Measurements from ENCODE around the gene IL1RAPL1.
A peak's percentile ranks its signal among the peaks of the same experiment; 100 is the strongest.

The IL1RAPL1 gene

GRCh38 chrX:29490606-29491005 is 903.4 kb downstream of the IL1RAPL1 start:
- TF ChIP-seq, protein P1, sequence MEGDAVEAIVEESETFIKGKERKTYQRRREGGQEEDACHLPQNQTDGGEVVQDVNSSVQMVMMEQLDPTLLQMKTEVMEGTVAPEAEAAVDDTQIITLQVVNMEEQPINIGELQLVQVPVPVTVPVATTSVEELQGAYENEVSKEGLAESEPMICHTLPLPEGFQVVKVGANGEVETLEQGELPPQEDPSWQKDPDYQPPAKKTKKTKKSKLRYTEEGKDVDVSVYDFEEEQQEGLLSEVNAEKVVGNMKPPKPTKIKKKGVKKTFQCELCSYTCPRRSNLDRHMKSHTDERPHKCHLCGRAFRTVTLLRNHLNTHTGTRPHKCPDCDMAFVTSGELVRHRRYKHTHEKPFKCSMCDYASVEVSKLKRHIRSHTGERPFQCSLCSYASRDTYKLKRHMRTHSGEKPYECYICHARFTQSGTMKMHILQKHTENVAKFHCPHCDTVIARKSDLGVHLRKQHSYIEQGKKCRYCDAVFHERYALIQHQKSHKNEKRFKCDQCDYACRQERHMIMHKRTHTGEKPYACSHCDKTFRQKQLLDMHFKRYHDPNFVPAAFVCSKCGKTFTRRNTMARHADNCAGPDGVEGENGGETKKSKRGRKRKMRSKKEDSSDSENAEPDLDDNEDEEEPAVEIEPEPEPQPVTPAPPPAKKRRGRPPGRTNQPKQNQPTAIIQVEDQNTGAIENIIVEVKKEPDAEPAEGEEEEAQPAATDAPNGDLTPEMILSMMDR (IDR thresholded peaks at IDR 0.05; ENCODE audit: low read depth, low read length) = no peak
- H3K4me3 ChIP-seq (replicated peaks in 1 of 2; ENCODE audit: low read depth in 2 of 2, low read length in 2 of 2) = no peak overlapping the region
- no peak for DNase-seq (ENCODE audit: low read depth in 2 of 2)

DNA sequence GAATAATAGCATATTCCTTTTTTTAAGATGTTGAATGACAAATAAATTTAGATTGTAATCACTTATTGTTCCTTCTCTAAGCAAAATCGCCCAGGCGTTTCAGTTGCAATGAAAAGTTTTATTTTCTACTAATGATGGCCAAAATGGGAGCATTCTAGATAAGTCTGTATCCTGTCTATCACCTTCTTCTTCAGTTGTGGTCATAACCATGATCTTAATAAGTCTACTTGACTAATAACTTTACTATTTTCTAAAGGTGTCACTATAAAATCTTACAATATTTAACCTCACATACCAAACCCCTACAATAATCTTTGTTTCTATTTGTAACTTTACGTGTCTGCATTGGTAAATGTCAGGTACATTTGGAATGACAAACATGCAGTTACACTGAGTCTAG is 904.4 kb downstream of the IL1RAPL1 start:
- TF ChIP-seq, protein P1 (IDR thresholded peaks at IDR 0.05; ENCODE audit: low read depth, low read length) = no peak
- DNase-seq (ENCODE audit: low read depth in 2 of 2) = no peak
- no peak overlapping the region for H3K4me3 ChIP-seq (replicated peaks in 1 of 2; ENCODE audit: low read depth in 2 of 2, low read length in 2 of 2)

GRCh38 chrX:29496636-29497180 is 909.5 kb downstream of the IL1RAPL1 start:
- TF ChIP-seq, protein P1 (IDR thresholded peaks at IDR 0.05; ENCODE audit: low read depth, low read length) = no peak
- DNase-seq (ENCODE audit: low read depth in 2 of 2) = no peak
- H3K4me3 ChIP-seq (replicated peaks in 1 of 2; ENCODE audit: low read depth in 2 of 2, low read length in 2 of 2) = no peak overlapping the region

GRCh38 chrX:29506729-29507128 is 919.5 kb downstream of the IL1RAPL1 start:
- H3K4me3 ChIP-seq (replicated peaks in 1 of 2; ENCODE audit: low read depth in 2 of 2, low read length in 2 of 2) = no peak overlapping the region
- TF ChIP-seq, protein P1 (IDR thresholded peaks at IDR 0.05; ENCODE audit: low read depth, low read length) = no peak
- DNase-seq (ENCODE audit: low read depth in 2 of 2) = no peak

- TF ChIP-seq, protein P1 (IDR thresholded peaks at IDR 0.05; ENCODE audit: low read depth, low read length) = no peak
- H3K4me3 ChIP-seq (replicated peaks in 1 of 2; ENCODE audit: low read depth in 2 of 2, low read length in 2 of 2) = no peak overlapping the region
- DNase-seq (ENCODE audit: low read depth in 2 of 2) = no peak
Observed at GRCh38 chrX:29518100-29518499, 930.9 kb downstream of the IL1RAPL1 start.

- TF ChIP-seq, protein P1 (IDR thresholded peaks at IDR 0.05; ENCODE audit: low read depth, low read length) = no peak
- H3K4me3 ChIP-seq (replicated peaks in 1 of 2; ENCODE audit: low read depth in 2 of 2, low read length in 2 of 2) = no peak overlapping the region
- no peak for DNase-seq (ENCODE audit: low read depth in 2 of 2)
Observed at GRCh38 chrX:29528281-29528680, 941.0 kb downstream of the IL1RAPL1 start.

DNA sequence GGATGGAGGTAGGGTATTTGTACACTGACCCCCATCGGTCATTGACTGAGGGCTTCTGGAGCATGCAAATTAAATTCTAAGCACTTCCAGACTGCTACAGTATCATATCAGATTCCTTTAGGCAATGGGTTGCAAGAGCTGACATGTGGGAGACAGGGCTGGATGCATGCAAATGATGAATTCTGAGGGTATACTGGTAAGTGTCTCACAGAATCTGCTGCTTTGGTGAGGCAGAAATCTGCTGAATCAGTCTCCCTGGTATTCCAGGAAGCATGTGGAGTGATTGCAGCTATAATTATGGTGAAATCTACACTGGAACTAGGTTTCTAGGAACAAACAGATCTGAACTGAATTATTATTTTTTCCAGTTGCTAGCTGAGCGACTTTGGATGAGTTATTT is 943.3 kb downstream of the IL1RAPL1 start:
- DNase-seq (ENCODE audit: low read depth in 2 of 2) = peak; percentile 39 to 63
- TF ChIP-seq, protein P1 (IDR thresholded peaks at IDR 0.05; ENCODE audit: low read depth, low read length) = no peak
- no peak overlapping the region for H3K4me3 ChIP-seq (replicated peaks in 1 of 2; ENCODE audit: low read depth in 2 of 2, low read length in 2 of 2)
